CD14-positive monocyte (primary cell): ENCODE measurements around the gene APBA2. TPM values are rescaled to one million over a fixed set of nuclear protein-coding genes. Genes with fewer than 3 reads are reported as not detected.
A peak's percentile ranks its signal among the peaks of the same experiment; 100 is the strongest.

Source experiments
- DNase-seq, 3 donors: peaks; one replicate each; pipeline ENCODE4 v3.0.0-alpha.2; 2011 to 2022
- H2AFZ ChIP-seq: 2 replicates; pipeline ENCODE4 v1.6.0; 2012; ENCODE audit warnings: mild to moderate bottlenecking, low read depth, low read length, inconsistent platforms; ENCODE audit not compliant: insufficient read depth, poor library complexity, severe bottlenecking
- H3K27ac ChIP-seq, 2 donors: 1 replicate in 1 of 2; 2 replicates in 1 of 2; pipeline ENCODE4 v1.5.1; 2012 to 2013; ENCODE audit warnings: low read length in 2 of 2, control low read depth in 1 of 2, inconsistent platforms in 1 of 2, low read depth in 1 of 2, mild to moderate bottlenecking in 1 of 2
- H3K27me3 ChIP-seq, 2 donors: one replicate each; pipeline versions ENCODE4 v1.6.0 to v1.6.1; 2011 to 2013; ENCODE audit warnings: low read length in 2 of 2; ENCODE audit not compliant: control insufficient read depth in 2 of 2, insufficient read depth in 2 of 2
- H3K36me3 ChIP-seq, 2 donors: replicated peaks in 1 of 2; 1 replicate in 1 of 2; 2 replicates in 1 of 2; pipeline versions ENCODE4 v1.5.1 to v1.6.1; 2012 to 2013; ENCODE audit warnings: low read length in 2 of 2, control low read depth in 1 of 2, inconsistent platforms in 1 of 2, mild to moderate bottlenecking in 1 of 2; ENCODE audit not compliant: insufficient read depth in 2 of 2, control insufficient read depth in 1 of 2
- H3K4me1 ChIP-seq, 2 donors: 1 replicate in 1 of 2; 2 replicates in 1 of 2; pipeline versions ENCODE4 v1.5.1 to v1.6.1; 2012 to 2013; ENCODE audit warnings: low read length in 2 of 2, control low read depth in 1 of 2, inconsistent platforms in 1 of 2, mild to moderate bottlenecking in 1 of 2, moderate library complexity in 1 of 2; ENCODE audit not compliant: insufficient read depth in 2 of 2, control insufficient read depth in 1 of 2
- H3K4me2 ChIP-seq: replicated peaks from 2 replicates; pipeline ENCODE3; 2012; ENCODE audit warnings: low read length, moderate library complexity, mild to moderate bottlenecking; ENCODE audit not compliant: poor library complexity, severe bottlenecking; ENCODE audit errors: extremely low read depth
- H3K4me3 ChIP-seq, 3 experiments: fragments of 200-600 bp in 1 of 3; sonication (generic) in 1 of 3; replicated peaks in 1 of 3; 1 replicate in 2 of 3; 2 replicates in 1 of 3; pipeline ENCODE4 v1.5.1; 2011 to 2013; ENCODE audit warnings: low read length in 3 of 3, mild to moderate bottlenecking in 3 of 3, control low read depth in 2 of 3, low read depth in 2 of 3, inconsistent platforms in 1 of 3, moderate library complexity in 1 of 3
- H3K79me2 ChIP-seq: 2 replicates; pipeline ENCODE4 v1.6.0; 2012; ENCODE audit warnings: mild to moderate bottlenecking, control low read depth, inconsistent platforms, low read length, moderate library complexity; ENCODE audit not compliant: insufficient read depth
- H3K9ac ChIP-seq: 2 replicates; pipeline ENCODE4 v1.6.0; 2017; ENCODE audit warnings: low read length, mild to moderate bottlenecking; ENCODE audit not compliant: insufficient read depth, poor library complexity, severe bottlenecking
- H3K9me3 ChIP-seq, 2 donors: replicated peaks in 1 of 2; 1 replicate in 1 of 2; 2 replicates in 1 of 2; pipeline versions ENCODE4 v1.5.1 to v1.6.1; 2012 to 2013; ENCODE audit warnings: low read length in 2 of 2, control low read depth in 1 of 2; ENCODE audit not compliant: control insufficient read depth in 1 of 2, insufficient read depth in 1 of 2
- H4K20me1 ChIP-seq: 2 replicates; pipeline ENCODE4 v1.6.0; 2012; ENCODE audit warnings: mild to moderate bottlenecking, low read length, control low read depth, moderate library complexity; ENCODE audit not compliant: insufficient read depth
- H3K27ac Mint-ChIP-seq, 7 donors: one replicate each; pipeline ENCODE4 v1.8.0; 2020; ENCODE audit warnings: mild to moderate bottlenecking in 7 of 7, mixed read lengths in 7 of 7, moderate library complexity in 6 of 7, inconsistent platforms in 2 of 7
- H3K27me3 Mint-ChIP-seq, 3 donors: one replicate each; pipeline ENCODE4 v1.8.0; 2021 to 2022; ENCODE audit warnings: low read depth in 3 of 3, mild to moderate bottlenecking in 3 of 3, mixed read lengths in 3 of 3, moderate library complexity in 3 of 3, inconsistent platforms in 1 of 3
- H3K36me3 Mint-ChIP-seq, 2 donors: one replicate each; pipeline ENCODE4 v1.8.0; 2020; ENCODE audit warnings: mixed read lengths in 2 of 2, inconsistent platforms in 1 of 2, mild to moderate bottlenecking in 1 of 2
- H3K4me1 Mint-ChIP-seq: one replicate; pipeline ENCODE4 v1.8.0; 2020; ENCODE audit warnings: mild to moderate bottlenecking, mixed read lengths
- H3K4me3 Mint-ChIP-seq, 2 donors: one replicate each; pipeline ENCODE4 v1.8.0; 2020; ENCODE audit warnings: mild to moderate bottlenecking in 2 of 2, mixed read lengths in 2 of 2, moderate library complexity in 1 of 2
- H3K9me3 Mint-ChIP-seq, 7 donors: one replicate each; pipeline ENCODE4 v1.8.0; 2020 to 2022; ENCODE audit warnings: mixed read lengths in 7 of 7, mild to moderate bottlenecking in 6 of 7, moderate library complexity in 6 of 7, inconsistent platforms in 2 of 7
- WGBS: methylation state at CpG from one replicate; pipeline ENCODE4 v1.1.5; 2013; ENCODE audit warnings: missing lambda C conversion rate; ENCODE audit not compliant: insufficient coverage; 5-methylcytosine and 5-hydroxymethylcytosine counted together
- intact Hi-C, 2 donors: fragments of 100-400 bp; cut with micrococcal nuclease; formaldehyde crosslinking; loops; one replicate each; pipeline versions ENCODE4 v1.15.0 to v1.15.1; 2023
- polyA plus RNA-seq, 3 donors: library from polyadenylated mRNA; depleted of rRNA in 1 of 3; unstranded in 2 of 3; stranded (reverse) in 1 of 3; fragments of 300-500 nt in 2 of 3; fragments of >200 nt in 1 of 3; fragmentation: Illumina TruSeq in 2 of 3; gene quantifications; 1 replicate in 2 of 3; 2 replicates in 1 of 3; pipeline ENCODE4 v1.2.3, GENCODE V29; 2012 to 2021
- TF ChIP-seq, protein P1 (sequence below): fragments of 200-600 bp; IDR thresholded peaks from one replicate; pipeline ENCODE4 v1.8.0; 2022; ENCODE audit warnings: antibody characterized with exemption, mild to moderate bottlenecking

The APBA2 gene
- polyA plus RNA-seq, 3 donors = 0.30 TPM; not detected in 2

DNA sequence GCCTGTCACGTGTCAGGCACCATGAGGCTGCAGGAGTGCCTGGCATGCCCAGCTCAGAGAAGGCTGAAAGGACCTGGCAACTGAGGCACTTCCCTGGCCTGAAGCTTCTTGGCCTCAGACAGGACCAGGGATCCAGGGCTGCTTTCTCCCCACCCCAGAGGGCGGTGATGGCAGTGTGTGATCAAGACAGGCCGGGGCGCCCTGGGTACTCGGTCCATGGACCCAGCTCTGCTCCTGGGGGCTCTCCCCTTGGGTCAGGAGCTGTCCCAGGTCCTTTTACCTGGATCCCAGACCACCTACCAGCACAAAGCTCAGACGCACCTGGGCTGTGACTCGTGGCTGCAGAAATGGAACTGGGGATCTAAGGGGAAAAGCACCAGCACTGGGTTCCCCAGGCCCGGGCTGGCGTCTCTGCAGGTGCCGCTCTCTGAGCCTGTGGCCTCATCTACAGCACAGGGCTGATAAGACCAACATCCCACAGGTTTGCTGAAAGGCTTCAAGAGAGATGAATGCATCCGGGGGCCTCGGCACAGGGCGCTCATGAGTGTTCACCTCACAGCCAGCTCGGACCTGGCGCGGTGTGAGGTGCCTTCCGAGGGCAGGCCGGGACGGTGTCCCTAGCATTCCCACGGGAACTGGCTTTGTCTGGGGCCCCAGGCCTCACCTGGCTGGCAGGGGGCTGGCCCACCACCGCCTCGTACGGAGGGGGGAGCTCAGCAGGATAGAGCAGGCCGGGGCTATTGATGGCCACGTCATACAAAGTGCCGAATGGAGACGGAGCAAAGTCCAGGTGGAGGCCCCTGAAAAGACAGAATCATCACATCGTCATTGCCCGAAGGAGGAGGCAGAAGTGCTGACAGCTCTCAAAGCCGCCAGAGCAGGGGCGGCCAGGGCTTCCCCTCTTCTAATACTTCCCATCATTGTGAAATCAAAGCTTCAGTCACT lies 250.2 kb downstream of the APBA2 start:
- Histone ChIP-seq H3K27ac (no peak overlapping the region), H3K9ac (no peak overlapping the region), H3K79me2 (no peaks in the 10 kb centered on the region), H3K9me3 (no peaks in the 10 kb centered on the region), H3K36me3 (no peaks in the 10 kb centered on the region), H3K4me3 (no peak overlapping the region), H3K27me3 (peaks cover 0 to 6% of the 10 kb centered on the region in 2 donors), H2AFZ (no peak overlapping the region), H4K20me1 (no peaks in the 10 kb centered on the region), H3K4me1 (no peaks in the 10 kb centered on the region), H3K4me2 (no peak overlapping the region)
- Mint-ChIP-seq H3K4me1 (peaks cover 4% of the 10 kb centered on the region), H3K9me3 (peaks cover 0 to 2% (median 0%) of the 10 kb centered on the region in 7 donors), H3K4me3 (no peak overlapping the region), H3K27ac (peak overlapping the region in 1 of 7 donors; percentile 65), H3K36me3 (no peaks in the 10 kb centered on the region), H3K27me3 (peaks cover 14 to 19% (median 17%) of the 10 kb centered on the region in 3 donors)
- TF ChIP-seq, protein P1, sequence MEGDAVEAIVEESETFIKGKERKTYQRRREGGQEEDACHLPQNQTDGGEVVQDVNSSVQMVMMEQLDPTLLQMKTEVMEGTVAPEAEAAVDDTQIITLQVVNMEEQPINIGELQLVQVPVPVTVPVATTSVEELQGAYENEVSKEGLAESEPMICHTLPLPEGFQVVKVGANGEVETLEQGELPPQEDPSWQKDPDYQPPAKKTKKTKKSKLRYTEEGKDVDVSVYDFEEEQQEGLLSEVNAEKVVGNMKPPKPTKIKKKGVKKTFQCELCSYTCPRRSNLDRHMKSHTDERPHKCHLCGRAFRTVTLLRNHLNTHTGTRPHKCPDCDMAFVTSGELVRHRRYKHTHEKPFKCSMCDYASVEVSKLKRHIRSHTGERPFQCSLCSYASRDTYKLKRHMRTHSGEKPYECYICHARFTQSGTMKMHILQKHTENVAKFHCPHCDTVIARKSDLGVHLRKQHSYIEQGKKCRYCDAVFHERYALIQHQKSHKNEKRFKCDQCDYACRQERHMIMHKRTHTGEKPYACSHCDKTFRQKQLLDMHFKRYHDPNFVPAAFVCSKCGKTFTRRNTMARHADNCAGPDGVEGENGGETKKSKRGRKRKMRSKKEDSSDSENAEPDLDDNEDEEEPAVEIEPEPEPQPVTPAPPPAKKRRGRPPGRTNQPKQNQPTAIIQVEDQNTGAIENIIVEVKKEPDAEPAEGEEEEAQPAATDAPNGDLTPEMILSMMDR = no peak
- WGBS = 90% methylated on average over 29 of the region's 31 CpGs
- DNase-seq = no peak
- intact Hi-C loops = no loop called here

- H3K9me3 Mint-ChIP-seq = peaks cover 0 to 2% (median 0%) of the 10 kb centered on the region in 7 donors
- Histone ChIP-seq H3K9me3 (no peaks in the 10 kb centered on the region), H3K27me3 (peaks cover 0 to 6% of the 10 kb centered on the region in 2 donors), H3K79me2 (no peaks in the 10 kb centered on the region), H3K9ac (no peak overlapping the region), H3K27ac (no peak overlapping the region), H3K36me3 (no peaks in the 10 kb centered on the region), H3K4me3 (no peak overlapping the region), H4K20me1 (no peaks in the 10 kb centered on the region), H3K4me1 (no peaks in the 10 kb centered on the region), H2AFZ (no peak overlapping the region), H3K4me2 (no peak overlapping the region)
- peaks cover 3% of the 10 kb centered on the region for H3K4me1 Mint-ChIP-seq
- DNase-seq = no peak
- H3K27ac Mint-ChIP-seq = no peak overlapping the region
- no peaks in the 10 kb centered on the region for H3K36me3 Mint-ChIP-seq
- no peak overlapping the region for H3K4me3 Mint-ChIP-seq
- WGBS = 94% methylated on average over 5 of the region's 6 CpGs
- peaks cover 12 to 20% (median 17%) of the 10 kb centered on the region in 3 donors for H3K27me3 Mint-ChIP-seq
- intact Hi-C loops = no loop called here
- TF ChIP-seq, protein P1 = no peak
Observed at GRCh38 chr15:29138260-29138659, 252.5 kb downstream of the APBA2 start.
